Neural progenitor cell (in vitro differentiated cells): ENCODE results near the gene PRCP. TPM values are rescaled to one million over a fixed set of nuclear protein-coding genes. Genes with fewer than 3 reads are reported as not detected.

Source experiments
- DNase-seq: peaks from one replicate; pipeline ENCODE4 v3.0.0-alpha.2; 2016; ENCODE audit warnings: low spot score
- H2AFZ ChIP-seq: fragments of 200-600 bp; sonication (generic); replicated peaks from 2 replicates; pipeline ENCODE4 v1.6.1; 2016; ENCODE audit warnings: antibody characterized with exemption
- H3F3A ChIP-seq: fragments of 200-600 bp; sonication (generic); 2 replicates; pipeline ENCODE4 v1.6.1; 2016; ENCODE audit warnings: antibody characterized with exemption, low read depth
- H3K27ac ChIP-seq: fragments of 200-600 bp; sonication (generic); 2 replicates; pipeline ENCODE4 v1.5.1; 2016; ENCODE audit warnings: mild to moderate bottlenecking
- H3K27me3 ChIP-seq: fragments of 200-600 bp; sonication (generic); 2 replicates; pipeline ENCODE4 v1.6.1; 2016; ENCODE audit warnings: mild to moderate bottlenecking, moderate library complexity
- H3K36me3 ChIP-seq: fragments of 200-600 bp; sonication (generic); 2 replicates; pipeline ENCODE4 v1.5.1; 2016
- H3K4me1 ChIP-seq: fragments of 200-600 bp; sonication (generic); 2 replicates; pipeline ENCODE4 v1.6.1; 2016; ENCODE audit warnings: mixed run types
- H3K4me2 ChIP-seq: fragments of 200-600 bp; sonication (generic); 2 replicates; pipeline ENCODE4 v1.6.1; 2016
- H3K4me3 ChIP-seq: fragments of 200-600 bp; sonication (generic); 2 replicates; pipeline ENCODE4 v1.5.1; 2016
- H3K79me2 ChIP-seq: fragments of 200-600 bp; sonication (generic); 2 replicates; pipeline ENCODE4 v1.6.1; 2016; ENCODE audit warnings: low read depth
- H3K9ac ChIP-seq: fragments of 200-600 bp; sonication (generic); 2 replicates; pipeline ENCODE4 v1.6.1; 2016
- H3K9me3 ChIP-seq: fragments of 200-600 bp; sonication (generic); 2 replicates; pipeline ENCODE4 v1.5.1; 2016; ENCODE audit warnings: low read depth
- H4K20me1 ChIP-seq: fragments of 200-600 bp; sonication (generic); 2 replicates; pipeline ENCODE4 v1.6.1; 2016; ENCODE audit warnings: low read depth
- H3K27ac Mint-ChIP-seq: 3 replicates; pipeline ENCODE4 v1.8.0; 2021; ENCODE audit warnings: mixed read lengths
- H3K27me3 Mint-ChIP-seq: 2 replicates; pipeline ENCODE4 v1.8.0; 2022; ENCODE audit warnings: low read depth, mild to moderate bottlenecking, inconsistent platforms, moderate library complexity, mixed read lengths; ENCODE audit not compliant: insufficient read depth
- H3K36me3 Mint-ChIP-seq: 3 replicates; pipeline ENCODE4 v1.8.0; 2021; ENCODE audit warnings: mixed read lengths
- H3K4me1 Mint-ChIP-seq: 3 replicates; pipeline ENCODE4 v1.8.0; 2021; ENCODE audit warnings: mixed read lengths
- H3K4me3 Mint-ChIP-seq: 3 replicates; pipeline ENCODE4 v1.8.0; 2021; ENCODE audit warnings: mild to moderate bottlenecking, moderate library complexity, mixed read lengths
- H3K9me3 Mint-ChIP-seq: 3 replicates; pipeline ENCODE4 v1.8.0; 2020; ENCODE audit warnings: mixed read lengths
- EZH2 ChIP-seq: fragments of 200-600 bp; sonication (generic); IDR thresholded peaks from 2 replicates; pipeline ENCODE4 v1.6.1; 2017; ENCODE audit warnings: antibody characterized with exemption, mild to moderate bottlenecking, moderate library complexity
- EZH2phosphoT487 ChIP-seq: fragments of 200-600 bp; sonication (generic); IDR thresholded peaks from 2 replicates; pipeline ENCODE4 v1.6.1; 2017; ENCODE audit warnings: antibody characterized with exemption
- total RNA-seq: library from RNA; depleted of rRNA; stranded (reverse); fragments of >200 nt; gene quantifications from 2 replicates; pipeline ENCODE4 v1.2.3, GENCODE V29; 2015; ENCODE audit warnings: low replicate concordance
- TF ChIP-seq, protein P1 (sequence below): fragments of 200-600 bp; sonication (generic); IDR thresholded peaks from 2 replicates; pipeline ENCODE4 v1.5.1; 2017; ENCODE audit warnings: antibody characterized with exemption, mild to moderate bottlenecking

The PRCP gene
- total RNA-seq, 1 donor from 2014 or later: 67.4 TPM

- H3K9me3 Mint-ChIP-seq: peaks cover 22% of the 10 kb centered on the region
- H3K9me3 ChIP-seq: no peaks in the 10 kb centered on the region
- H3K4me1 ChIP-seq: no peaks in the 10 kb centered on the region
- peaks cover 14% of the 10 kb centered on the region for H3K36me3 Mint-ChIP-seq
- peaks cover 37% of the 10 kb centered on the region for H4K20me1 ChIP-seq
- no peaks in the 10 kb centered on the region for H3K27me3 Mint-ChIP-seq
- peaks cover 25% of the 10 kb centered on the region for H3K4me1 Mint-ChIP-seq
- no peak overlapping the region for H3K4me3 ChIP-seq
- TF ChIP-seq, protein P1, sequence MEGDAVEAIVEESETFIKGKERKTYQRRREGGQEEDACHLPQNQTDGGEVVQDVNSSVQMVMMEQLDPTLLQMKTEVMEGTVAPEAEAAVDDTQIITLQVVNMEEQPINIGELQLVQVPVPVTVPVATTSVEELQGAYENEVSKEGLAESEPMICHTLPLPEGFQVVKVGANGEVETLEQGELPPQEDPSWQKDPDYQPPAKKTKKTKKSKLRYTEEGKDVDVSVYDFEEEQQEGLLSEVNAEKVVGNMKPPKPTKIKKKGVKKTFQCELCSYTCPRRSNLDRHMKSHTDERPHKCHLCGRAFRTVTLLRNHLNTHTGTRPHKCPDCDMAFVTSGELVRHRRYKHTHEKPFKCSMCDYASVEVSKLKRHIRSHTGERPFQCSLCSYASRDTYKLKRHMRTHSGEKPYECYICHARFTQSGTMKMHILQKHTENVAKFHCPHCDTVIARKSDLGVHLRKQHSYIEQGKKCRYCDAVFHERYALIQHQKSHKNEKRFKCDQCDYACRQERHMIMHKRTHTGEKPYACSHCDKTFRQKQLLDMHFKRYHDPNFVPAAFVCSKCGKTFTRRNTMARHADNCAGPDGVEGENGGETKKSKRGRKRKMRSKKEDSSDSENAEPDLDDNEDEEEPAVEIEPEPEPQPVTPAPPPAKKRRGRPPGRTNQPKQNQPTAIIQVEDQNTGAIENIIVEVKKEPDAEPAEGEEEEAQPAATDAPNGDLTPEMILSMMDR: no peak
- TF ChIP-seq EZH2 (no peak), EZH2phosphoT487 (no peak)
- H3K4me3 Mint-ChIP-seq: no peak overlapping the region
- no peak overlapping the region for H3K4me2 ChIP-seq
- H3K36me3 ChIP-seq: no peaks in the 10 kb centered on the region
- no peak overlapping the region for H3K9ac ChIP-seq
- no peak for DNase-seq
- no peak overlapping the region for H3K27ac ChIP-seq
- no peaks in the 10 kb centered on the region for H3K79me2 ChIP-seq
- peaks cover 3% of the 10 kb centered on the region for H3F3A ChIP-seq
- no peak overlapping the region for H3K27ac Mint-ChIP-seq
- peaks cover 64% of the 10 kb centered on the region for H3K27me3 ChIP-seq
- H2AFZ ChIP-seq: no peak overlapping the region
Observed at GRCh38 chr11:82854242-82854641, 46.0 kb downstream of the PRCP start.

- Mint-ChIP-seq H3K36me3 (peaks cover 5% of the 10 kb centered on the region), H3K27me3 (no peaks in the 10 kb centered on the region), H3K4me3 (no peak overlapping the region), H3K4me1 (peaks cover 49% of the 10 kb centered on the region), H3K27ac (no peak overlapping the region), H3K9me3 (peaks cover 9% of the 10 kb centered on the region)
- TF ChIP-seq EZH2phosphoT487 (no peak), EZH2 (no peak)
- TF ChIP-seq, protein P1: no peak
- H3K9me3 ChIP-seq: no peaks in the 10 kb centered on the region
- no peaks in the 10 kb centered on the region for H3K36me3 ChIP-seq
- H3F3A ChIP-seq: peaks cover 24% of the 10 kb centered on the region
- H3K79me2 ChIP-seq: no peaks in the 10 kb centered on the region
- no peak overlapping the region for H3K27ac ChIP-seq
- DNase-seq: no peak
- peaks cover 100% of the 10 kb centered on the region for H3K27me3 ChIP-seq
- H2AFZ ChIP-seq: no peak overlapping the region
- no peak overlapping the region for H3K4me3 ChIP-seq
- peaks cover 88% of the 10 kb centered on the region for H4K20me1 ChIP-seq
- H3K9ac ChIP-seq: no peak overlapping the region
- peaks cover 15% of the 10 kb centered on the region for H3K4me1 ChIP-seq
- H3K4me2 ChIP-seq: no peak overlapping the region
Observed at GRCh38 chr11:82848829-82849228, 51.4 kb downstream of the PRCP start.

GRCh38 chr11:82845356-82846353, 54.6 kb downstream of the PRCP start:
- Histone ChIP-seq H3K9ac (no peak overlapping the region), H3F3A (peaks cover 30% of the 10 kb centered on the region), H3K27ac (no peak overlapping the region), H3K79me2 (no peaks in the 10 kb centered on the region), H3K4me1 (peaks cover 15% of the 10 kb centered on the region), H4K20me1 (peaks cover 98% of the 10 kb centered on the region), H3K36me3 (no peaks in the 10 kb centered on the region), H3K4me3 (no peak overlapping the region), H2AFZ (no peak overlapping the region), H3K4me2 (peak overlapping the region; percentile 32), H3K27me3 (peaks cover 100% of the 10 kb centered on the region), H3K9me3 (no peaks in the 10 kb centered on the region)
- peak overlapping the region; percentile 0 for H3K27ac Mint-ChIP-seq
- H3K9me3 Mint-ChIP-seq: no peaks in the 10 kb centered on the region
- peaks cover 55% of the 10 kb centered on the region for H3K4me1 Mint-ChIP-seq
- H3K27me3 Mint-ChIP-seq: peaks cover 5% of the 10 kb centered on the region
- H3K4me3 Mint-ChIP-seq: peak overlapping the region; percentile 14
- DNase-seq: peak; percentile 72
- TF ChIP-seq EZH2phosphoT487: peak; percentile 100
- TF ChIP-seq EZH2: no peak
- TF ChIP-seq, protein P1: no peak
- no peaks in the 10 kb centered on the region for H3K36me3 Mint-ChIP-seq
